Right ventricle myocardium inferior (tissue), 1 donor: ENCODE data around the gene NAPB. TPM values are rescaled to one million over a fixed set of nuclear protein-coding genes. Genes with fewer than 3 reads are reported as not detected.

ENCODE experiments used
- ATAC-seq: fragments of 200-7000 bp; cut with Tn5 transposase; one replicate; pipeline ENCODE4 v1.9.1; 2020; ENCODE audit warnings: mild to moderate bottlenecking, moderate library complexity
- DNase-seq: peaks from one replicate; pipeline ENCODE4 v3.0.0; 2021; ENCODE audit errors: missing footprints
- intact Hi-C: fragments of 100-400 bp; cut with DNase I; formaldehyde crosslinking; loops from one replicate; pipeline ENCODE4 v1.11.0; 2022
- total RNA-seq: library from RNA; stranded (reverse); fragmentation: NEBNext Ultra II Directional; extraction: Animal tissue kit (Norgen Biotek cat#: 25700); gene quantifications from one replicate; pipeline ENCODE4 v1.2.1, GENCODE V29; 2021
- donor health status: DM: no; HTN: yes; CAD: no; lungs with severe emphysema.

NAPB gene
- total RNA-seq, 1 donor from 2014 or later: 4.7 TPM

- no peak for ATAC-seq
- no peak for DNase-seq
- intact Hi-C loops: no loop called here
Observed at GRCh38 chr20:23337312-23337711, 84.0 kb downstream of the NAPB start.

GRCh38 chr20:23336476-23336875 is 84.8 kb downstream of the NAPB start:
- no peak for DNase-seq
- no peak for ATAC-seq
- intact Hi-C loops: no loop called here

- intact Hi-C loops: no loop called here
- DNase-seq: no peak
- no peak for ATAC-seq
Observed at GRCh38 chr20:23335521-23335920, 85.8 kb downstream of the NAPB start.

- DNase-seq: no peak
- no peak for ATAC-seq
- intact Hi-C loops: no loop called here
Observed at GRCh38 chr20:23334111-23334510, 87.2 kb downstream of the NAPB start.

GRCh38 chr20:23332467-23332866 is 88.8 kb downstream of the NAPB start:
- ATAC-seq (no peak), DNase-seq (no peak)
- intact Hi-C loops: no loop called here

- DNase-seq: no peak
- intact Hi-C loops: no loop called here
- no peak for ATAC-seq
Observed at GRCh38 chr20:23331450-23332350, 89.6 kb downstream of the NAPB start.

- DNase-seq (no peak), ATAC-seq (no peak)
- intact Hi-C loops: no loop called here
Observed at GRCh38 chr20:23327617-23328333, 93.5 kb downstream of the NAPB start.

- intact Hi-C loops: no loop called here
- ATAC-seq (no peak), DNase-seq (no peak)
Observed at GRCh38 chr20:23326774-23327173, 94.5 kb downstream of the NAPB start.

GRCh38 chr20:23325107-23325506 is 96.2 kb downstream of the NAPB start:
- no peak for ATAC-seq
- intact Hi-C loops: no loop called here

More at GRCh38 chr20:23325107-23325506, 96.2 kb downstream of the NAPB start:
- no peak for DNase-seq

Other genes with a start within 250 kb of the NAPB start
- gene NXT1, start 70.7 kb downstream of the NAPB start, total RNA-seq: 6.5 TPM
- 20.6 TPM for gene GZF1, start 59.3 kb downstream of the NAPB start, total RNA-seq
- gene CSTL1, start 18.2 kb upstream of the NAPB start, total RNA-seq: not detected
- gene CST11, start 31.4 kb upstream of the NAPB start, total RNA-seq: not detected
- gene CST8, start 69.6 kb upstream of the NAPB start, total RNA-seq: not detected
- gene CST9L, start 147.0 kb upstream of the NAPB start, total RNA-seq: not detected
- not detected for gene CST9, start 184.4 kb upstream of the NAPB start, total RNA-seq
- gene CST3, start 216.5 kb upstream of the NAPB start, total RNA-seq: 1,033 TPM